Measurements from ENCODE around the gene CLCNKB. TPM values are rescaled to one million over a fixed set of nuclear protein-coding genes. Genes with fewer than 3 reads are reported as not detected.
"Not testable (repeated sequence)": the region's sequence is repeated elsewhere in the genome, so short reads cannot be mapped to it uniquely, and the experiment has no call there.

CLCNKB gene
- total RNA-seq, 1 donor from 2014 or later: 0.63 TPM

DNA sequence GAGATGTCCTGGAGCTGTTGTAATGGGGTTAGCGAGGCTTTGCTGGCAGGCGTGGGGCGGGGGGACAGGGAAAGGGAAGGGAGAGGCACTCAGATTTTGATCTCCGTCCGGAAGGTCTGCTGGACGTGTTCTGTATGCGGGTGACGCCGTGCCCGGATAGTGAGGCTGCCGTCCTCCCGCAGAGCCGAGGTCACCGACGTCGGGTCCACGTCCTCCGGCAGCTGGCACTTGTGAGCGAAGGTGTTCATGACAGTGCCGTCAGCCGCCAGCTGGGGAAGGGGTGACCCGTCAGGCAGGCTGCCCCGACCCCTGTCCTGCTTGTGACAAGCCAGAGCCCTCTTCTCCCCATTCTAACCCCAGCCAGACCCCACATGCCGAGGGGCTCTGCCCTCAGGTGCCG is 28.1 kb upstream of the CLCNKB start:
- no peak for DNase-seq (ENCODE audit: low spot score)

- no peak for DNase-seq (ENCODE audit: low spot score)
These were observed 27.4 kb upstream of the CLCNKB start for GRCh38 chr1:16015960-16016901.

- DNase-seq (ENCODE audit: low spot score): no peak
These were observed 26.5 kb upstream of the CLCNKB start for GRCh38 chr1:16017076-16017460.

GRCh38 chr1:16017461-16018303 is 25.9 kb upstream of the CLCNKB start, which contains the start of gene HSPB7:
Gene HSPB7 (minus strand): TSS chr1:16018043. CDS start chr1:16017963, 80 bp downstream.
- DNase-seq (ENCODE audit: low spot score): peak; percentile 80

- DNase-seq (ENCODE audit: low spot score): no peak
These were observed 25.3 kb upstream of the CLCNKB start for GRCh38 chr1:16018308-16018707.

GRCh38 chr1:16018749-16019643 is 24.6 kb upstream of the CLCNKB start:
- DNase-seq (ENCODE audit: low spot score): no peak

DNA sequence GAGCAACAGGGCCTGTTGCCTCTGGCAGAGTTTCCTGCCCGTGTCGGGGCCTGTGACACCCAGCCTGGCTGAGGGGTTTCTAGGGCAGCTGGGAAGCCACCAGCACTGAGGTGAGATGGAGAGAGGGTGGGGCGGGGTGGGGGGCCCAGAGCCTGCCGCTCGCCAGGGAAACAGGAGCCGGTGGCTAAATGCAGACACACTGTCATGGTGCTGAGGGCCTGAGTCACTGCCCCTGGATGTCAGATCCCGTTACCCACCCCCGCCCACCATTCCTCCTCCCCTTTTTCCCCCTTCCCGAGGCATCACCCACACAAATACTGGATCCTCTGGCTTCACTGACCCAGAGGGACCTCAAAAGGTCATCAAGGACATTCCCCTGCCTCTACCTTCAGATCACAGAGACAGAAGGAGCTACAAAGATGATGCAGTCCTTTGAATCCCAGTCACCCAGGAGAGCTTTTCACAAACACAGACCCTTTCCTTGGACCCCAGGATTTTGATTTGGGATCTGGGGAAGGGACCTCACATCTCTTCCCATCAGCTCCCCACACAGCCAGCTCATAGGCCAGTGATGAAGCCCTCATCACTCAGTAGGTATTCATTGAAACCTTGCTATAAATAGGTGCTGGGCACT is 23.8 kb upstream of the CLCNKB start:
- DNase-seq (ENCODE audit: low spot score): no peak

DNA sequence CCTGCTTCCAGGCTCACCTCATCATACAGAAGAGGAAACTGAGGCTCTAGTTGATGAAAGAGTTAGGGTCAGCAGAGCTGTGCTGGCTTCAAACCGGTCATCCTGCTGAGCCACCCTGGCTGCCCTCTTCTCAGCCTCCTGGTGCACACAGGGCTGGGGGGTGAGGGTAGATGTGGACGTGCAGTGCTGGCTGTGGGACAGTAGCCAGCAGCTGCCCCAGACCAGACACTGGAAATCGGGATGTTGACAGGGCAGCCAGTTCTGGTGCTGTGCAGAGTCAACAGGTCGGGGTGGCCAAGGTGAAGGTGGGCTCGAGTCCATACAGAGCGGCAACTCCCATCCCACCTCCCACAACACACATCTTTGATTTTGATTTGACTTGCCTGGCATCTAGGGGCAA is 23.3 kb upstream of the CLCNKB start:
- no peak for DNase-seq (ENCODE audit: low spot score)

- not testable (repeated sequence) for DNase-seq (ENCODE audit: low spot score)
These were observed 22.7 kb upstream of the CLCNKB start for GRCh38 chr1:16020878-16021277.

- DNase-seq (ENCODE audit: low spot score): no peak
These were observed 21.9 kb upstream of the CLCNKB start, which contains the start of gene CLCNKA for GRCh38 chr1:16021681-16022080. Gene CLCNKA (plus strand): TSS chr1:16022036. CDS start chr1:16022620, 584 bp downstream.

DNA sequence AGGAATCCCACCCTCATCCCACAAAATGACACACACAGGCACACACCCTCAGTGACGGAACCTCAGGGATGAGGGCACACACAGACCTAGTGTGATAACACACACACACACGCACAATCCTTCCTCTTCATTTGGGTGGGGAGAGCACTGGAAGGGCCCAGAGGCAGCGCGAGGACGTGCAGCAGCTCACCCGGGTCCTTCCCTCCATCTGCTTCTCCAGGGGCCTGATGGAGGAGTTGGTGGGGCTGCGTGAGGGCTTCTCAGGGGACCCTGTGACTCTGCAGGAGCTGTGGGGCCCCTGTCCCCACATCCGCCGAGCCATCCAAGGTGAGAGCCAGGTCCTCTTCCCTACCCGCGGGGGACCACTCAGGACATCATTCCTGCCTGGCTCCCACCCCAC is 21.2 kb upstream of the CLCNKB start:
- no peak for DNase-seq (ENCODE audit: low spot score)

DNA sequence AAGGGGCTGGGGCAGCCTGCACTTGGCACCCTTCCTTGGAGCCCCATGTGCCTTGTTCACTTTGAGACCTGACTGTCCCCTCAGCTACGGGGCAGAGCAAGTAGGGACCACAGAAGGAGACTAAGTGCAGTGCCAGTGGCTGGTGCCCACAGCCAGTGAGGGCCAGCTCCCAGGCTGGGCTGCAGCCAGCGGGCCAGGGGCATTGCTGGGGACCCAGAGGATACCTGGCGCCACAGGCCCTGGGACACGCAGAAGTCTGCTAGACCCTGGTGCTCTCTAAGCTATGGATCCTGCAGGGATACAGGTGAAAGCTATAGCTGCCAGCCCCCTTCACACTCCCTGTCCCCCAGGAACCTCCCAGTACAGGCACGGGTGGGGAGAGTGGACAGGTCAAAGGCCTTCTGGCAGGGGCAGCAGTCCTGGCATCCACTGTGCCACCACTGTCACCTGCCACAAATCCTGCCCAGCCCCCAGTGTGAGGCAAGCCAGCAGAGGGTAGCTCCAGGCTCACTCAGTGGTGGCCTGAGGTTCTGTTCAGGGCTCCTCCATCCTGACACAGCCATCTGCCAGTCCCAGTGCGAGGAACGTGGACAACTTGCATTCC is 20.4 kb upstream of the CLCNKB start:
- no peak for DNase-seq (ENCODE audit: low spot score)

GRCh38 chr1:16026302-16026701 is 17.3 kb upstream of the CLCNKB start:
- not testable (repeated sequence) for DNase-seq (ENCODE audit: low spot score)

- DNase-seq (ENCODE audit: low spot score): no peak
These were observed 16.7 kb upstream of the CLCNKB start for GRCh38 chr1:16026723-16027484.

DNA sequence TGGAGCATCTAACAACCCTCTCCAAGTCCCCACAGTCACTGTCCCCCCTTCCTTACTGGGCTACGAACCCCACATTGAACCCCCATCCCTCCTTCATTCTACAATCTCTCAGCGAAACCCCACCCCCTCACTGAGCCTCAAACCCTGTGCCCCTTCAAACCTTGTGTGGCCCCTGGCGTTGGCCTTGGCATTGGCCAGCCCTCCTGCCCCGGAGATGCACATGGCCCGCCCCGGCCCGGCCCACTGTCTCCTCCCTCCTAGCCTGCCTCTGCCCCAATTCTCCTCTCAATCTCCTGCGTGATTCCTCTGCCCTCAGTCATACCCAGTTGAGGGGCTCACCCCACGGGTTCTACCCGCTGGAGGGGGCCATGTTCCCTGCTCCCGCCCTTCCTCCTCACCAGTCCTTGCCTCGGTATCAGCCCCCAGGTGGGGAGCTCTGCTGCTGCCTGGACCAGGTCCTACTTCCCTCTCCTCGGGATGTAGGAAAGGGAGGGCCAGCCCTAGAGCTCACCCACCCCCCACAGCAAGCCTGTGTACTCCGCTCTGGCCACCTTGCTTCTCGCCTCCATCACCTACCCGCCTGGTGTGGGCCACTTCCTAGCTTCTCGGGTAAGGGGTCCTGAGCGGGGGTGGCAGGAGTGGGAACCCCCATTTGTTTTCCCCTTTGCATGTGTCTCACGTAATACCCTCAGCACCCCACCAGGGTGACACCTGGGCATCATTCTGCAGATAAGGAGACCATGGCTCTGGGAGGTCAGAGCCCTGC is 15.2 kb upstream of the CLCNKB start:
- no peak for DNase-seq (ENCODE audit: low spot score)

GRCh38 chr1:16029003-16029268 is 14.6 kb upstream of the CLCNKB start:
- not testable (repeated sequence) for DNase-seq (ENCODE audit: low spot score)

- no peak for DNase-seq (ENCODE audit: low spot score)
These were observed 14.3 kb upstream of the CLCNKB start for GRCh38 chr1:16029288-16029687.

- DNase-seq (ENCODE audit: low spot score): no peak
These were observed 12.0 kb upstream of the CLCNKB start for GRCh38 chr1:16031551-16031950.
